Right ventricle myocardium inferior (tissue), 1 donor: ENCODE data around the gene TCF3. TPM values are rescaled to one million over a fixed set of nuclear protein-coding genes. Genes with fewer than 3 reads are reported as not detected.
A peak's percentile ranks its signal among the peaks of the same experiment; 100 is the strongest.
"Not testable (repeated sequence)": the region's sequence is repeated elsewhere in the genome, so short reads cannot be mapped to it uniquely, and the experiment has no call there.

ENCODE experiments used
- ATAC-seq: fragments of 200-7000 bp; cut with Tn5 transposase; one replicate; pipeline ENCODE4 v1.9.1; 2020; ENCODE audit warnings: mild to moderate bottlenecking, moderate library complexity
- DNase-seq: peaks from one replicate; pipeline ENCODE4 v3.0.0; 2021; ENCODE audit errors: missing footprints
- intact Hi-C: fragments of 100-400 bp; cut with DNase I; formaldehyde crosslinking; loops from one replicate; pipeline ENCODE4 v1.11.0; 2022
- total RNA-seq: library from RNA; stranded (reverse); fragmentation: NEBNext Ultra II Directional; extraction: Animal tissue kit (Norgen Biotek cat#: 25700); gene quantifications from one replicate; pipeline ENCODE4 v1.2.1, GENCODE V29; 2021
- donor health status: DM: no; HTN: yes; CAD: no; lungs with severe emphysema.

TCF3 gene
- total RNA-seq, 1 donor from 2014 or later: 25.3 TPM

- intact Hi-C loops: loop anchor here (5.0 kb wide), 1 partner anchor 67 kb away; the partner anchor contains the start of gene UQCR11
- ATAC-seq (no peak), DNase-seq (no peak)
These were observed 21.9 kb upstream of the TCF3 start for GRCh38 chr19:1674293-1674679.

DNA sequence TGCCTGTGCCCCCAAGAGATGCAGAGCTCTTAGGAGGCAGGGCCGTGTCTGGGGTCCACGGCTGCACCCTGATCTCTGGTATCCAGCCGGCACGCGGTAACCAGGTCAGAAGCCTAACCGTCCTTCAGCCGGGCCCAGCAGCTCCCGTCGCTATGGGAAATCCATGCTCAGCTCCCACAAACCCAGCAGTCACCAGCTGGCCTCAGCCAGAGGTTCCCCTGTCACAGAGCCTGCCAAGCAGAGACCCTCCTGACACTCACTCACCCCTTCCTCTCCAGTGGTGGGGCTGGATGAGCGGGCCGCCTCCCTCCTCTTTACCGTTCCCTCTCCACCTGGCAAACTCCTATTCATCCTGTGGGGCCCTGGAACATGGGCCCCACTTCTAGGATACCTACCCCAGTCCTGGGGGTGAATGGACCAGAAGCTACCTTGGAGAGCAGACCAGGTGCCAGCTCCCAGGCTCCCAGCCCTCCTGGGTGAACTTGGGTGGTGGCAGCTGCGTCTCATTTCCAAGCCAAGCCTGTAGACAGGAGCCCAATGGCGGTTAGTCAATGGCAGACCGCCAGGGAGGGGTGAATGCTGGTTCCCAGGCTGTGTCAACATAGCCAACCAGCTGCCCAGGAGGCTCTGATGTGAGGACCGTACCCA, 21.4 kb upstream of the TCF3 start:
- DNase-seq: peak; percentile 27
- ATAC-seq: no peak
- intact Hi-C loops: loop anchor here (5.0 kb wide), 1 partner anchor 66 kb away; the partner anchor contains the start of gene UQCR11

DNA sequence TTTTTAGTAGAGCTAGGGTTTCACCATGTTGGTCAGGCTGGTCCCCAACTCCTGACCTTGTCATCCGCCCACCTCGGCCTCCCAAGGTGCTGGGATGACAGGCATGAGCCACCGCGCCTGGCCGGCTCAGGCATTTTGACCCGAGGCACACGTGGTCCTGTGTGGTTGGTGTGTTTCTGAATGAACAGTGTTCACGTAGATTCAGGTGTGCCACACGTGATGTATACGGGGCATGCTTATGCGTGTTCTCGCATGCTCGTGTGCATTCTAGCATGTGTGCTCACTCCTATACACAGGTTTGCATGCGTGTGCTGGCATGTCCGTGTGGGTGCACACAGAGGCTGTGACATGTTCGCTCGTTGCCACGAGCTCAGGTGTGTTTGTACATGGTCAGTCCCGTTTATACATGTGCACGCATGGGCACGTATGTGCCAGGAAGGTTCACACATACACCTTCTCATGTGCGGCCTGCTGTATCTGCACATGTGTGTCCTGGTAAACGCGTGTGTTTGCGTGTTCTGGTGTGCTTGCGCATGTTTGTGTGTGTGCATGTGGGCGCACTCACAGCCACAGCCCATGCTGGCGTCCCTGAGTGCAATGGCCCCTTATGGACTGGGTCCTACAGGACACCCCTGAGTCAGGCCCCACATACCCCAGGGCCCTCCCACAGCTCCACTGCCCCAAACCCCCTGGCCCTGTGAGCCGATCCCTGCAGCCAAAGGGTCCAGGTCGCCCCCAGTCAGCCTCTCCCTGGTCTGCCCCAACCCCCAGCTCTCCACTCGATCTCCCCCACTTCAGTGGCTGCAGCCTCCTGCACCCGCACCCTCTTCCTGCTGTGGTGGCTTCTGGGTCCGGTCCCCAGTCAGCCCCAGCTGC, 20.6 kb upstream of the TCF3 start:
- intact Hi-C loops: loop anchor here (1.0 to 5.0 kb wide), 2 partner anchors 66 to 127 kb away; partner anchors contain the start of gene UQCR11
- ATAC-seq (no peak), DNase-seq (peak; percentile 48)

DNA sequence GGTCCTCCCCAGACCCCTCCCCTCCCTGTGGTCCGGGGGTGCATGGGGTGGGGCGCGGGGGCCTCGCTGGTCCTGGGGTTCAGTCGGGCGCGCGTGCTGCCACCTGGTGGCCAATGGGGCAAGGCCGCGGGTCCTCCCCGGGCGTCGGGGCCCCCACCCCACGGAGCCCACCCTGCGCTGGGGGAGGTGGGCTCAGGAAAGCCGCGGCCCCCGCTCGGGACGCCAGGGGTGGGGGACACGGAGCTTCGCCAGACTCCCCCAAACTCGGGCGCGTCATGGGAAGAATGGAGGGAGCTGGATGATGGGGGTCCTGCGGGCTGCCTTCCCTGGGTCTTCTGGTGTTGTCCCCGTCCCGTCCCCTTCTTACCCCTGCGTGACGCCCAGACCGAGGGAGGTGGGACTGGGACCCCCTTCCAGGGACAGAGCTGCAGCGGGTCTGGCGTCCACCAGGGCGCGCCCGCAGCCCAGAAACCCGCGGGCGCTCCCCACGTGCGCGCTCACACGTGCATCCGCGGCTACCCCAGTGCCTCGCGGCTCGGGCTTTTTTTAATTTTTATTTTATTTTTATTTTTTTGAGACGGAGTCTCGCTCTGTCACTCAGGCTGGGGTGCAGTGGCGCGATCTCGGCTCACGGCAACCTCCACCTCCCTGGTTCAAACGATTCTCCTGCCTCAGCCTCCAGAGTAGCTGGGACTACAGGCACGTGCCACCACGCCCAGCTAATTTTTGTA, 19.8 kb upstream of the TCF3 start:
- peak; percentile 50 for ATAC-seq
- peak; percentile 77 for DNase-seq
- intact Hi-C loops: loop anchor here (1.0 to 5.0 kb wide), 2 partner anchors 65 to 126 kb away; partner anchors contain the start of gene UQCR11

GRCh38 chr19:1671716-1672037, 19.3 kb upstream of the TCF3 start:
- intact Hi-C loops: loop anchor here (1.0 to 5.0 kb wide), 2 partner anchors 64 to 125 kb away; partner anchors contain the start of gene UQCR11
- no peak for ATAC-seq
- DNase-seq: no peak

- DNase-seq, ATAC-seq: not testable (repeated sequence)
- intact Hi-C loops: loop anchor here (5.0 kb wide), 1 partner anchor 63 kb away; the partner anchor contains the start of gene UQCR11
These were observed 18.3 kb upstream of the TCF3 start for GRCh38 chr19:1670747-1671146.

- ATAC-seq (peak; percentile 20), DNase-seq (no peak)
These were observed 16.3 kb upstream of the TCF3 start for GRCh38 chr19:1668486-1669270.

DNA sequence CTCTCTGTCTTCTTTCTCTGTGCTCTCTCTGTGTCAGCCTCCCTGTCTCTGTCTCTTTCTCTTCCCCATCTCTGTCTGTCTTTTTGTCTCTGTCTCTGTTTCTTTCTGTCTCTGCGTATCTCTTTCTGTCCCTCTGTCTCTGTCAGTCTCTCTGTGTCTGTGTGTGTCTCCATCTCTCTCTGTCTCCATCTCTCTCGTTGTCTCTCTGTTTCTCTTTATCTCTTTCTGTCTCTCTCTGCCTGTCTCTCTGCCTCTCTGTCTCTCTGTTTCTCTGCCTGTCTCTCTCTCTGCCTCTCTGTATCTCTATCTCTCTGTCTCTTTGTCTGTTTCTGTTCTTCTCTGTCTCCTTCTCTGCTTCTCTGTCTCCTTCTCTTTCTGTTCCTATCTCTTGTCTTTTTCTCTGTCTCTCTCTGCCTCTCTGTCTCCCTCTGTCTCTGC, 15.7 kb upstream of the TCF3 start:
- intact Hi-C loops: no loop called here
- DNase-seq: no peak
- ATAC-seq: no peak

More at GRCh38 chr19:1668486-1669270, 16.3 kb upstream of the TCF3 start:
- intact Hi-C loops: no loop called here

- DNase-seq (no peak), ATAC-seq (no peak)
- intact Hi-C loops: no loop called here
These were observed 13.2 kb upstream of the TCF3 start for GRCh38 chr19:1665565-1666047.

- intact Hi-C loops: no loop called here
- peak; percentile 4 for DNase-seq
- ATAC-seq: no peak
These were observed 11.4 kb upstream of the TCF3 start for GRCh38 chr19:1663852-1664251.

DNA sequence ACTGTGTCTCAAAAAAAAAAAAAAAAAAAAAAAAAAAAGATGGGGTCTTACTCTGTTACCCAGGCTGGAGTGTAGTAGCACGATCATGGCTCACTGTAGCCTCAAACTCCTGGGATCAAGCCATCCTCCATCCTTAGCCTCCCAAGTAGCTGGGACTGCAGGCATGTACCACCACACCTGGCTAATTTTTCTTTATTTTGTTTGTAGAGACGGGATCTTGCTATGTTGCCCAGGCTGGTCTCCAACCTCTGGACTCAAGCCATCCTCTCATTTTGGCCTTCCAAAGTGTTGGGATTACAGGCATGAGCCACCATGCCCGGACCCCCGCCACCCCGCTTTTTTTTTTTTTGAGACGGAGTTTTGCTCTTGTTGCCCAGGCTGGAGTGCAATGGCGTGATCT, 10.8 kb upstream of the TCF3 start:
- ATAC-seq, intact Hi-C loops, DNase-seq: not testable (repeated sequence)

DNA sequence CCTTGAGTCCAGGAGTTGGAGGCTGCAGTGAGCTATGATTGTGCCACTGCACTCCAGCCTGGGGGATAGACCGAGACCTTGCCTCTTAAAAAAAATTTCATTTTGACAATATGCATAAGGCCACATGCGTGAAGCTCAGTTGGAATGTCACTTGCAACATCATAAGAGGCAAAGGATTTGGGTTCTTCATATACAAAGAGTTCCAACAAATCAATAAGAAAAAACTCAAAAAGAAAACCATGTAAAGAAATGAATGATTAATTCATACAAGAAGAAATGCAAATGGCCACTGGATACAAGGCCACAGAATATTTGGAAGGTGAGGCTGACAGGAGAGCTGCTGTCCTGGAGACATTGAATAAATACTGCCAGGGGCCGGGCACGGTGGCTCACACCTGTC, 9.6 kb upstream of the TCF3 start:
- ATAC-seq (no peak), DNase-seq (no peak)
- intact Hi-C loops: no loop called here

GRCh38 chr19:1659084-1659427, 6.6 kb upstream of the TCF3 start:
- DNase-seq (no peak), ATAC-seq (no peak)
- intact Hi-C loops: no loop called here

- intact Hi-C loops: no loop called here
- no peak for ATAC-seq
These were observed 6.0 kb upstream of the TCF3 start for GRCh38 chr19:1658150-1659083.

DNA sequence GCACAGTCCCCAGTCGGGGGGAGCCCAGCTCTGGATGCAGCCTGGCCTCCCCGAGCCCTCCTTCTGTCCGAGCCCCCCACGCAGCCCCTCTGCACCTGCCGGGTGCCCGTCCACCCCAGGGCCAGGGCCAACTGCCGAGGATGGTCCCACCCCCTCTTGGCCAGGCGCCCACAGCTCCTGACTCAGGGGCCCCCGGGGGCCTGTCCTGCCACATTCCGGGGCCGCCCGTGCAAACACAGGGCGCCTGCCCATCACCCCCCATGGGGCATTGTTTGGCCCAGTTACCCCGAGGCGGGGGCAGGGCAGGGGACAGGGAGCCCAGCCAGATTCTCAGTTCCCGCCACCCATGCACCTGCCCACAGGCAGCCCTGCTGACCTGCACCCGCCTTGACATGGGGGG, 5.3 kb upstream of the TCF3 start:
- intact Hi-C loops: no loop called here
- DNase-seq: no peak
- no peak for ATAC-seq

More at GRCh38 chr19:1658150-1659083, 6.0 kb upstream of the TCF3 start:
- no peak for DNase-seq

GRCh38 chr19:1656988-1657536, 4.6 kb upstream of the TCF3 start:
- intact Hi-C loops: no loop called here
- ATAC-seq (no peak), DNase-seq (no peak)

DNA sequence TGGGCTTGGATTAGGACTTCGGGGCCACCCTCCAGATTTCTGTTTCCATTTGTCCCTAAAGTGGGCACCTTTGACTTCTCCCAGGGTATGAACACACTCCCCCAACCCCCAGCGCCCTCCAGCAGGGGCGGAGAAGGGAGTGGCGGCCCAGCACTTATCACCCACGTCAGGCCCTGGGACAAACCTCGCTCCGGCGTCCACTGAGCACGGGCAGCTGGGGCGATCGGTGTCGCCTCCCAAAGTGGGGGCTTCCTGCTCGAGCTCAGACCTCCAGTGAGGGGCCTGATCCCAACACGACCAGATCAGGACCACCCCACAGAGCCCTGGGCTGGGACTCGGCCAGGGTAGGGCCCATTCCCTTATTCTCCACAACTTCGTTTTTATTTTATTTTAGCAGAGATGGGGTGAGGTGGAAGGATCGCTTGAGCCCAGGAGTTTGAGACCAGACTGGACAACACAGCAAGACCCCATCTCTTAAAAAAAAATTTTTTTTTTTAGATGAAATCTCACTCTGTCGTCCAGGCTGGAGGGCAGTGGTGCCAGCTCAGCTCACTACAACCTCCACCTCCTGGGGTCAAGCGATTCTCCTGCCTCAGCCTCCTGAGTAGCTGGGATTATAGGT, 3.7 kb upstream of the TCF3 start:
- ATAC-seq (no peak), DNase-seq (no peak)
- intact Hi-C loops: no loop called here
